Measurements from ENCODE around the gene METRNL.
A peak's percentile ranks its signal among the peaks of the same experiment; 100 is the strongest.
"Not testable (repeated sequence)": the region's sequence is repeated elsewhere in the genome, so short reads cannot be mapped to it uniquely, and the experiment has no call there.

Gene METRNL

GRCh38 chr17:83053021-83053681 is 26.3 kb upstream of the METRNL start:
- FAIRE-seq = no peak

GRCh38 chr17:83053739-83054451 is 25.5 kb upstream of the METRNL start:
- FAIRE-seq = no peak

GRCh38 chr17:83054518-83055125 is 24.8 kb upstream of the METRNL start:
- FAIRE-seq = no peak

- FAIRE-seq = not testable (repeated sequence)
Measured at GRCh38 chr17:83055176-83055575, 24.2 kb upstream of the METRNL start.

- FAIRE-seq = peak; percentile 37
Measured at GRCh38 chr17:83055911-83056582, 23.4 kb upstream of the METRNL start.

GRCh38 chr17:83056583-83057396 is 22.6 kb upstream of the METRNL start:
- no peak for FAIRE-seq

- FAIRE-seq = no peak
Measured at GRCh38 chr17:83057397-83057761, 22.0 kb upstream of the METRNL start.

- FAIRE-seq = no peak
Measured at GRCh38 chr17:83057793-83058265, 21.6 kb upstream of the METRNL start.

GRCh38 chr17:83058266-83058798 is 21.1 kb upstream of the METRNL start:
- FAIRE-seq = no peak

GRCh38 chr17:83061586-83061985 is 17.8 kb upstream of the METRNL start:
- FAIRE-seq = no peak

- FAIRE-seq = no peak
Measured at GRCh38 chr17:83062011-83062817, 17.2 kb upstream of the METRNL start.

GRCh38 chr17:83062818-83063671 is 16.4 kb upstream of the METRNL start:
- FAIRE-seq = no peak

GRCh38 chr17:83064021-83064731 is 15.2 kb upstream of the METRNL start:
- FAIRE-seq = no peak

- FAIRE-seq = no peak
Measured at GRCh38 chr17:83064732-83065659, 14.4 kb upstream of the METRNL start.

GRCh38 chr17:83065660-83066542 is 13.5 kb upstream of the METRNL start:
- no peak for FAIRE-seq

- FAIRE-seq = not testable (repeated sequence)
Measured at GRCh38 chr17:83066543-83066890, 12.9 kb upstream of the METRNL start.

- no peak for FAIRE-seq
Measured at GRCh38 chr17:83067071-83067717, 12.2 kb upstream of the METRNL start.

All from endometrium (tissue), 2 donors.